BLaER1 treated with 17β-estradiol and CSF1 and Interleukin-3, amounts not matched to agents 10 nM and 100 nM (cell line): Measurements from ENCODE around the gene PHKG2.

Experiments used
- H3K27ac ChIP-seq, 11 experiments: shearing (Covaris generic); formaldehyde crosslinking; 2 replicates each; pipeline ENCODE4 v1.8.1; 2022
- H3K27me3 ChIP-seq, 11 experiments: shearing (Covaris generic); formaldehyde crosslinking; 2 replicates each; pipeline ENCODE4 v1.8.1; 2022
- H3K36me3 ChIP-seq, 11 experiments: shearing (Covaris generic); formaldehyde crosslinking; 2 replicates each; pipeline ENCODE4 v1.8.1; 2022
- H3K4me1 ChIP-seq, 10 experiments: shearing (Covaris generic); formaldehyde crosslinking; 2 replicates each; pipeline ENCODE4 v1.8.1; 2022
- H3K4me2 ChIP-seq, 11 experiments: shearing (Covaris generic); formaldehyde crosslinking; 2 replicates each; pipeline ENCODE4 v1.8.1; 2022
- H3K4me3 ChIP-seq, 10 experiments: shearing (Covaris generic); formaldehyde crosslinking; 2 replicates each; pipeline ENCODE4 v1.8.1; 2022
- H3K9ac ChIP-seq, 11 experiments: shearing (Covaris generic); formaldehyde crosslinking; 2 replicates each; pipeline ENCODE4 v1.8.1; 2022
- H3K9me3 ChIP-seq, 11 experiments: shearing (Covaris generic); formaldehyde crosslinking; replicated peaks in 1 of 11; 2 replicates each; pipeline ENCODE4 v1.8.1; 2022
- H4K20me1 ChIP-seq, 11 experiments: shearing (Covaris generic); formaldehyde crosslinking; 2 replicates each; pipeline ENCODE4 v1.8.1; 2022
- Cebpa-rat ChIP-seq, 11 experiments: shearing (Covaris generic); IDR thresholded peaks; 2 replicates each; pipeline ENCODE4 v1.8.1; 2022

The PHKG2 gene

GRCh38 chr16:30762991-30763725, 14.9 kb downstream of the PHKG2 start:
- Histone ChIP-seq H4K20me1 (peaks cover 0 to 48% (median 31%) of the 10 kb centered on the region in 11 experiments; a peak in 16 of 22 replicates), H3K27ac (peak overlapping the region in 10 of 11 experiments; percentile 71 to 86 (median 82); a peak in 21 of 22 replicates), H3K4me3 (peak overlapping the region; percentile 68 to 96 (median 88)), H3K9me3 (no peaks in the 10 kb centered on the region), H3K27me3 (no peaks in the 10 kb centered on the region), H3K9ac (peak overlapping the region; percentile 77 to 93 (median 88)), H3K36me3 (peaks cover 51 to 72% (median 62%) of the 10 kb centered on the region in 11 experiments), H3K4me1 (peaks cover 44 to 53% (median 50%) of the 10 kb centered on the region in 10 experiments), H3K4me2 (peak overlapping the region; percentile 88 to 100 (median 97))
- TF ChIP-seq Cebpa-rat (IDR thresholded peaks at IDR 0.05): no peak

GRCh38 chr16:30764086-30764485, 15.9 kb downstream of the PHKG2 start:
- peak overlapping the region in 10 of 11 experiments; percentile 88 to 99 (median 96); a peak in 16 of 22 replicates for H3K4me2 ChIP-seq
- H3K27ac ChIP-seq: no peak overlapping the region
- peaks cover 0 to 57% (median 37%) of the 10 kb centered on the region in 11 experiments; a peak in 16 of 22 replicates for H4K20me1 ChIP-seq
- no peaks in the 10 kb centered on the region for H3K27me3 ChIP-seq
- H3K36me3 ChIP-seq: peaks cover 61 to 76% (median 71%) of the 10 kb centered on the region in 11 experiments
- peak overlapping the region in 2 of 10 experiments; percentile 85 to 88; a peak in 2 of 20 replicates for H3K4me3 ChIP-seq
- no peak for TF ChIP-seq Cebpa-rat (IDR thresholded peaks at IDR 0.05)
- no peaks in the 10 kb centered on the region for H3K9me3 ChIP-seq
- H3K4me1 ChIP-seq: peaks cover 34 to 43% (median 41%) of the 10 kb centered on the region in 10 experiments
- peak overlapping the region; percentile 4 to 93 (median 88); a peak in 17 of 22 replicates for H3K9ac ChIP-seq

- H3K4me2 ChIP-seq: no peak overlapping the region
- H3K4me3 ChIP-seq: no peak overlapping the region
- peaks cover 0 to 65% (median 37%) of the 10 kb centered on the region in 11 experiments; a peak in 16 of 22 replicates for H4K20me1 ChIP-seq
- no peaks in the 10 kb centered on the region for H3K9me3 ChIP-seq
- H3K9ac ChIP-seq: peak overlapping the region in 10 of 11 experiments; percentile 8 to 93 (median 88); a peak in 13 of 22 replicates
- no peaks in the 10 kb centered on the region for H3K27me3 ChIP-seq
- H3K36me3 ChIP-seq: peaks cover 69 to 77% (median 71%) of the 10 kb centered on the region in 11 experiments
- peaks cover 26 to 35% (median 33%) of the 10 kb centered on the region in 10 experiments for H3K4me1 ChIP-seq
- no peak overlapping the region for H3K27ac ChIP-seq
- no peak for TF ChIP-seq Cebpa-rat (IDR thresholded peaks at IDR 0.05)
Measured at GRCh38 chr16:30764816-30765465, 16.7 kb downstream of the PHKG2 start.

- no peak overlapping the region for H3K4me2 ChIP-seq
- peaks cover 12 to 21% (median 19%) of the 10 kb centered on the region in 10 experiments for H3K4me1 ChIP-seq
- peaks cover 0 to 73% (median 37%) of the 10 kb centered on the region in 11 experiments; a peak in 16 of 22 replicates for H4K20me1 ChIP-seq
- H3K9me3 ChIP-seq: no peaks in the 10 kb centered on the region
- no peak overlapping the region for H3K4me3 ChIP-seq
- H3K9ac ChIP-seq: peak overlapping the region in 4 of 11 experiments; percentile 1 to 87 (median 28); a peak in 3 of 22 replicates
- TF ChIP-seq Cebpa-rat (IDR thresholded peaks at IDR 0.05): no peak
- H3K27me3 ChIP-seq: no peaks in the 10 kb centered on the region
- no peak overlapping the region for H3K27ac ChIP-seq
- peaks cover 82 to 86% (median 84%) of the 10 kb centered on the region in 11 experiments for H3K36me3 ChIP-seq
Measured at GRCh38 chr16:30766206-30766932, 18.1 kb downstream of the PHKG2 start.

- no peak overlapping the region for H3K4me3 ChIP-seq
- H3K36me3 ChIP-seq: peaks cover 87 to 91% (median 89%) of the 10 kb centered on the region in 11 experiments
- no peak overlapping the region for H3K27ac ChIP-seq
- H4K20me1 ChIP-seq: peaks cover 0 to 77% (median 41%) of the 10 kb centered on the region in 11 experiments; a peak in 17 of 22 replicates
- no peaks in the 10 kb centered on the region for H3K27me3 ChIP-seq
- H3K9me3 ChIP-seq: no peaks in the 10 kb centered on the region
- peak overlapping the region in 3 of 11 experiments; percentile 3 to 87 (median 15); a peak in 3 of 22 replicates for H3K9ac ChIP-seq
- TF ChIP-seq Cebpa-rat (IDR thresholded peaks at IDR 0.05): no peak
- no peak overlapping the region for H3K4me2 ChIP-seq
- peaks cover 12 to 21% (median 18%) of the 10 kb centered on the region in 10 experiments for H3K4me1 ChIP-seq
Measured at GRCh38 chr16:30766933-30767284, 18.7 kb downstream of the PHKG2 start.

GRCh38 chr16:30767767-30768465, 19.7 kb downstream of the PHKG2 start:
- Histone ChIP-seq H3K4me2 (no peak overlapping the region), H4K20me1 (peaks cover 0 to 84% (median 46%) of the 10 kb centered on the region in 11 experiments; a peak in 18 of 22 replicates), H3K9me3 (no peaks in the 10 kb centered on the region), H3K4me3 (no peak overlapping the region), H3K36me3 (peaks cover 97 to 100% (median 99%) of the 10 kb centered on the region in 11 experiments), H3K4me1 (peaks cover 9 to 21% (median 15%) of the 10 kb centered on the region in 10 experiments), H3K27ac (no peak overlapping the region), H3K9ac (peak overlapping the region in 4 of 11 experiments; percentile 17 to 37 (median 28); a peak in 3 of 22 replicates), H3K27me3 (no peaks in the 10 kb centered on the region)
- TF ChIP-seq Cebpa-rat (IDR thresholded peaks at IDR 0.05): no peak

GRCh38 chr16:30768583-30769181, 20.5 kb downstream of the PHKG2 start:
- H3K27me3 ChIP-seq: no peaks in the 10 kb centered on the region
- H3K36me3 ChIP-seq: peaks cover 98 to 100% (median 99%) of the 10 kb centered on the region in 11 experiments
- H3K4me2 ChIP-seq: no peak overlapping the region
- H3K27ac ChIP-seq: no peak overlapping the region
- H3K4me3 ChIP-seq: no peak overlapping the region
- H3K4me1 ChIP-seq: peaks cover 1 to 16% (median 8%) of the 10 kb centered on the region in 10 experiments; a peak in 18 of 20 replicates
- H4K20me1 ChIP-seq: peaks cover 0 to 84% (median 48%) of the 10 kb centered on the region in 11 experiments; a peak in 18 of 22 replicates
- H3K9me3 ChIP-seq: no peaks in the 10 kb centered on the region
- no peak for TF ChIP-seq Cebpa-rat (IDR thresholded peaks at IDR 0.05)
- H3K9ac ChIP-seq: peak overlapping the region in 1 of 11 experiments; percentile 18; a peak in 1 of 22 replicates
